Measurements from ENCODE around the gene TRIO. TPM values are rescaled to one million over a fixed set of nuclear protein-coding genes. Genes with fewer than 3 reads are reported as not detected.
A peak's percentile ranks its signal among the peaks of the same experiment; 100 is the strongest.

TRIO gene
- total and polyA plus RNA-seq, 4 donors: 23.8 to 243 (median 110) TPM

GRCh38 chr5:14488709-14489108, 345.6 kb downstream of the TRIO start:
- ATAC-seq (ENCODE audit: insufficient read depth, low FRiP score): no peak
- no peak overlapping the region for H3K9ac ChIP-seq (ENCODE audit: insufficient read depth in 1 of 2, low read length in 2 of 2)
- no peak overlapping the region for H3K27ac ChIP-seq (ENCODE audit: low read depth in 1 of 2, low read length in 1 of 2)
- H3K27me3 ChIP-seq (ENCODE audit: control insufficient read depth in 3 of 3, insufficient read depth in 3 of 3, low read length in 2 of 3): no peaks in the 10 kb centered on the region
- no peak overlapping the region for H3K4me3 ChIP-seq
- no peaks in the 10 kb centered on the region for H3K9me3 ChIP-seq (ENCODE audit: control insufficient read depth in 4 of 4, insufficient read depth in 3 of 4, low read length in 3 of 4)
- DNase-seq: peak in 2 of 3 donors; percentile 21 to 25
- TF ChIP-seq, protein P1, sequence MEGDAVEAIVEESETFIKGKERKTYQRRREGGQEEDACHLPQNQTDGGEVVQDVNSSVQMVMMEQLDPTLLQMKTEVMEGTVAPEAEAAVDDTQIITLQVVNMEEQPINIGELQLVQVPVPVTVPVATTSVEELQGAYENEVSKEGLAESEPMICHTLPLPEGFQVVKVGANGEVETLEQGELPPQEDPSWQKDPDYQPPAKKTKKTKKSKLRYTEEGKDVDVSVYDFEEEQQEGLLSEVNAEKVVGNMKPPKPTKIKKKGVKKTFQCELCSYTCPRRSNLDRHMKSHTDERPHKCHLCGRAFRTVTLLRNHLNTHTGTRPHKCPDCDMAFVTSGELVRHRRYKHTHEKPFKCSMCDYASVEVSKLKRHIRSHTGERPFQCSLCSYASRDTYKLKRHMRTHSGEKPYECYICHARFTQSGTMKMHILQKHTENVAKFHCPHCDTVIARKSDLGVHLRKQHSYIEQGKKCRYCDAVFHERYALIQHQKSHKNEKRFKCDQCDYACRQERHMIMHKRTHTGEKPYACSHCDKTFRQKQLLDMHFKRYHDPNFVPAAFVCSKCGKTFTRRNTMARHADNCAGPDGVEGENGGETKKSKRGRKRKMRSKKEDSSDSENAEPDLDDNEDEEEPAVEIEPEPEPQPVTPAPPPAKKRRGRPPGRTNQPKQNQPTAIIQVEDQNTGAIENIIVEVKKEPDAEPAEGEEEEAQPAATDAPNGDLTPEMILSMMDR (IDR thresholded peaks at IDR 0.05; ENCODE audit: control extremely low read depth, extremely low read depth): no peak
- H3K4me1 ChIP-seq (ENCODE audit: control insufficient read depth in 5 of 5, insufficient read depth in 5 of 5, low read length in 5 of 5): peaks cover 0 to 5% (median 0%) of the 10 kb centered on the region in 5 donors
- H3K36me3 ChIP-seq (ENCODE audit: control insufficient read depth in 4 of 4, insufficient read depth in 4 of 4, low read length in 4 of 4): peaks cover 19 to 55% (median 34%) of the 10 kb centered on the region in 4 donors
- 71 to 85% methylated on average over 11 of the region's 11 CpGs for WGBS, 2 donors

- peaks cover 23 to 54% (median 35%) of the 10 kb centered on the region in 4 donors for H3K36me3 ChIP-seq (ENCODE audit: control insufficient read depth in 4 of 4, insufficient read depth in 4 of 4, low read length in 4 of 4)
- ATAC-seq (ENCODE audit: insufficient read depth, low FRiP score) (no peak), DNase-seq (peak in 2 of 3 donors; percentile 20 to 46)
- H3K9ac ChIP-seq (ENCODE audit: insufficient read depth in 1 of 2, low read length in 2 of 2): no peak overlapping the region
- H3K4me1 ChIP-seq (ENCODE audit: control insufficient read depth in 5 of 5, insufficient read depth in 5 of 5, low read length in 5 of 5): peaks cover 0 to 5% (median 0%) of the 10 kb centered on the region in 5 donors
- no peak overlapping the region for H3K27ac ChIP-seq (ENCODE audit: low read depth in 1 of 2, low read length in 1 of 2)
- H3K4me3 ChIP-seq: no peak overlapping the region
- 68 to 78% methylated on average over 5 of the region's 5 CpGs for WGBS, 2 donors
- no peaks in the 10 kb centered on the region for H3K9me3 ChIP-seq (ENCODE audit: control insufficient read depth in 4 of 4, insufficient read depth in 3 of 4, low read length in 3 of 4)
- TF ChIP-seq, protein P1 (IDR thresholded peaks at IDR 0.05; ENCODE audit: control extremely low read depth, extremely low read depth): no peak
- H3K27me3 ChIP-seq (ENCODE audit: control insufficient read depth in 3 of 3, insufficient read depth in 3 of 3, low read length in 2 of 3): no peaks in the 10 kb centered on the region
Observed at GRCh38 chr5:14489643-14490042, 346.5 kb downstream of the TRIO start.

- Histone ChIP-seq H3K36me3 (ENCODE audit: control insufficient read depth in 4 of 4, insufficient read depth in 4 of 4, low read length in 4 of 4) (peaks cover 26 to 52% (median 34%) of the 10 kb centered on the region in 4 donors), H3K9ac (ENCODE audit: insufficient read depth in 1 of 2, low read length in 2 of 2) (no peak overlapping the region), H3K4me3 (no peak overlapping the region), H3K27ac (ENCODE audit: low read depth in 1 of 2, low read length in 1 of 2) (no peak overlapping the region), H3K9me3 (ENCODE audit: control insufficient read depth in 4 of 4, insufficient read depth in 3 of 4, low read length in 3 of 4) (no peaks in the 10 kb centered on the region), H3K4me1 (ENCODE audit: control insufficient read depth in 5 of 5, insufficient read depth in 5 of 5, low read length in 5 of 5) (peaks cover 0 to 5% (median 0%) of the 10 kb centered on the region in 5 donors), H3K27me3 (ENCODE audit: control insufficient read depth in 3 of 3, insufficient read depth in 3 of 3, low read length in 2 of 3) (no peaks in the 10 kb centered on the region)
- 55 to 79% methylated on average over 2 of the region's 2 CpGs for WGBS, 2 donors
- TF ChIP-seq, protein P1 (IDR thresholded peaks at IDR 0.05; ENCODE audit: control extremely low read depth, extremely low read depth): no peak
- ATAC-seq (ENCODE audit: insufficient read depth, low FRiP score): no peak
- DNase-seq: no peak
Observed at GRCh38 chr5:14490309-14490711, 347.2 kb downstream of the TRIO start.

Measured in lung (tissue), 12 donors.